ENCODE results near the gene RPSA. TPM values are rescaled to one million over a fixed set of nuclear protein-coding genes. Genes with fewer than 3 reads are reported as not detected.

Gene RPSA
- total RNA-seq, 1 donor from 2014 or later, result 3,451 TPM

- H3K4me3 ChIP-seq (ENCODE audit: low read depth, low read length), result no peak overlapping the region
- no peaks in the 10 kb centered on the region for H3K36me3 ChIP-seq (ENCODE audit: control insufficient read depth, insufficient read depth, low read length)
- TF ChIP-seq CTCF (IDR thresholded peaks at IDR 0.05; ENCODE audit: insufficient read depth, low read length, severe bottlenecking), result no peak
- DNase-seq (ENCODE audit: low read depth), result no peak
- no peak for FAIRE-seq
- no peaks in the 10 kb centered on the region for H3K27me3 ChIP-seq (ENCODE audit: control insufficient read depth, insufficient read depth, low read length)
Observed at GRCh38 chr3:39460677-39461076, 54.2 kb downstream of the RPSA start.

Other genes with a start within 250 kb of the RPSA start
- not detected in 2 replicates for gene XIRP1, start 214.1 kb upstream of the RPSA start, total RNA-seq
- not detected in 2 replicates for gene CX3CR1, start 126.7 kb upstream of the RPSA start, total RNA-seq
- not detected in 2 replicates for gene CCR8, start 77.0 kb upstream of the RPSA start, total RNA-seq
- gene SLC25A38, start 23.4 kb upstream of the RPSA start, total RNA-seq, result 12.2 and 21.9 TPM in 2 replicates
- not detected in 2 replicates for gene MOBP, start 61.0 kb downstream of the RPSA start, total RNA-seq